ENCODE results near the gene MPZ. TPM values are rescaled to one million over a fixed set of nuclear protein-coding genes. Genes with fewer than 3 reads are reported as not detected.

The MPZ gene
- total RNA-seq (2013) = 10.6 TPM
- 1 to 10 TPM in 1 of 3 donors, under 1 TPM in 1, not detected in 1; 0.16 to 9.4 TPM for polyA plus RNA-seq
- polyA minus RNA-seq = 6.0 and 7.0 TPM in 2 replicates
- 1.1 to 6.7 (median 4.1) reads per million in 11 experiments for total RNA-seq

DNA sequence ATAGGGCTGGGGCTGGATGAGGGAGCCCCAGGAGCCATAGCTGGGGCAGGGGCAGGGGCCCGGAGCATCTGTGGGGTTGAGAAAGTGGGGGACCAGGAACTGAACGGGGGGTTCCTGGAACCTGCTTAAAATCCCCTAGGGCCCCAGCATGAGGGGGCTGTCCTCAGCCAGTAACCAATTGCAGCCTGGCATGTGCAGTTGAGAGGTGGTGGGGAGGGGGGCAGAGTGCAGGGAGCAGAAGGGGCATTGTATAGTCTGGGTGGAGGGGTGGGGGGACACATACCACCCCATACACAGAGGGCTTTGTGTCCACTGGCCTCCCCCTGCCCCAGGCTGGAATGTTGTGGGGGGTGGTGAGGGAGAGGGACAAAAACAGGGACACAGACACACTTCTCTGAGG is at the start of gene MPZ:
Gene MPZ, minus strand, starts transcription at position 101 of the 400 bp plus-strand sequence. Its CDS starts 63 bp downstream, at position 38.
- no peak within 1 kb of the TSS for H3K27ac Mint-ChIP-seq
- H3K9ac ChIP-seq (ENCODE audit: insufficient read depth, low read length, poor library complexity, severe bottlenecking) = no peak within 1 kb of the TSS
- TF ChIP-seq, protein P1, sequence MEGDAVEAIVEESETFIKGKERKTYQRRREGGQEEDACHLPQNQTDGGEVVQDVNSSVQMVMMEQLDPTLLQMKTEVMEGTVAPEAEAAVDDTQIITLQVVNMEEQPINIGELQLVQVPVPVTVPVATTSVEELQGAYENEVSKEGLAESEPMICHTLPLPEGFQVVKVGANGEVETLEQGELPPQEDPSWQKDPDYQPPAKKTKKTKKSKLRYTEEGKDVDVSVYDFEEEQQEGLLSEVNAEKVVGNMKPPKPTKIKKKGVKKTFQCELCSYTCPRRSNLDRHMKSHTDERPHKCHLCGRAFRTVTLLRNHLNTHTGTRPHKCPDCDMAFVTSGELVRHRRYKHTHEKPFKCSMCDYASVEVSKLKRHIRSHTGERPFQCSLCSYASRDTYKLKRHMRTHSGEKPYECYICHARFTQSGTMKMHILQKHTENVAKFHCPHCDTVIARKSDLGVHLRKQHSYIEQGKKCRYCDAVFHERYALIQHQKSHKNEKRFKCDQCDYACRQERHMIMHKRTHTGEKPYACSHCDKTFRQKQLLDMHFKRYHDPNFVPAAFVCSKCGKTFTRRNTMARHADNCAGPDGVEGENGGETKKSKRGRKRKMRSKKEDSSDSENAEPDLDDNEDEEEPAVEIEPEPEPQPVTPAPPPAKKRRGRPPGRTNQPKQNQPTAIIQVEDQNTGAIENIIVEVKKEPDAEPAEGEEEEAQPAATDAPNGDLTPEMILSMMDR (IDR thresholded peaks at IDR 0.05) = no peak
- H3K4me2 ChIP-seq (replicated peaks; ENCODE audit: extremely low read depth, low read length, poor library complexity, severe bottlenecking) = no peak within 1 kb of the TSS
- peaks cover 43% of the 10 kb centered on the region for H3K4me1 Mint-ChIP-seq
- peaks cover 20% of the 10 kb centered on the region for H3K79me2 ChIP-seq (ENCODE audit: insufficient read depth, low read length)
- H3K4me3 ChIP-seq (replicated peaks in 1 of 3; ENCODE audit: low read depth in 2 of 3, low read length in 3 of 3) = no peak within 1 kb of the TSS
- intact Hi-C loops (cut with micrococcal nuclease) = loop anchor here (5.0 to 10.0 kb wide), 2 partner anchors 75 to 83 kb away; partner anchors contain the start of gene TOMM40L (in 1 of the 2)
- H3K27me3 Mint-ChIP-seq (ENCODE audit: low read depth in 3 of 3) = peaks cover 0 to 1% (median 1%) of the 10 kb centered on the region in 3 donors
- no peaks in the 10 kb centered on the region for H3K36me3 ChIP-seq (replicated peaks in 1 of 2; ENCODE audit: control insufficient read depth in 1 of 2, insufficient read depth in 2 of 2, low read length in 2 of 2)
- no peaks in the 10 kb centered on the region for H3K27me3 ChIP-seq (ENCODE audit: control insufficient read depth in 2 of 2, insufficient read depth in 2 of 2, low read length in 2 of 2)
- no peak for DNase-seq
- H3K4me3 Mint-ChIP-seq = no peak within 1 kb of the TSS
- peaks cover 37 to 51% of the 10 kb centered on the region in 2 donors for H3K4me1 ChIP-seq (ENCODE audit: control insufficient read depth in 1 of 2, insufficient read depth in 2 of 2, low read length in 2 of 2)
- no peaks in the 10 kb centered on the region for H3K9me3 ChIP-seq (replicated peaks in 1 of 2; ENCODE audit: control insufficient read depth in 1 of 2, insufficient read depth in 1 of 2, low read length in 2 of 2)
- H4K20me1 ChIP-seq (ENCODE audit: insufficient read depth, low read length) = no peaks in the 10 kb centered on the region
- no peak within 1 kb of the TSS for H3K27ac ChIP-seq (ENCODE audit: low read depth in 1 of 2, low read length in 2 of 2)
- H3K36me3 Mint-ChIP-seq = no peaks in the 10 kb centered on the region
- H2AFZ ChIP-seq (ENCODE audit: insufficient read depth, low read depth, low read length, poor library complexity, severe bottlenecking) = no peak within 1 kb of the TSS
- 67% methylated on average over 2 of the region's 2 CpGs for WGBS (ENCODE audit: insufficient coverage)
- H3K9me3 Mint-ChIP-seq = peaks cover 0 to 3% (median 0%) of the 10 kb centered on the region in 7 donors

DNA sequence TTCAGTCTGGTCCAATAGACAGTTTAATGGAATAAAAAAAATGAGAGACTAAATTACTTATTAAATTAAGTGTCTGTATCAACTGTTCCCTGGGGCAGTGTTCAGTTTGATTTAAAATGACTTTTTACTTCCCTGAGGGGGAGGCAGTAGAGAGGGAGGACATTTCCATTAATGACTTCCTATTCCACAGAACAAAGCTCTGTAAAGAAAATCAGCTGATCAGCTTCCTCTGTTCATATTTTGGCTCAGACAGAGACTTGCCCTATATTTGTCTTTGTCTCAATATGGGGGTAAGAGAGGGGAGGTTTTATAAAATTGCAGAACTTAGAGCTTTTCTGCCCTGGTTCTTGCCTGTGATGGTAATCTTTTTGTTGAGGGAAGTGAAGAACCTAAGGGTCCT is 49.5 kb upstream of the MPZ start:
- TF ChIP-seq, protein P1 (IDR thresholded peaks at IDR 0.05) = no peak
- no peaks in the 10 kb centered on the region for H3K9me3 Mint-ChIP-seq
- Histone ChIP-seq H3K27me3 (ENCODE audit: control insufficient read depth in 2 of 2, insufficient read depth in 2 of 2, low read length in 2 of 2) (no peaks in the 10 kb centered on the region), H3K79me2 (ENCODE audit: insufficient read depth, low read length) (no peaks in the 10 kb centered on the region), H3K4me2 (replicated peaks; ENCODE audit: extremely low read depth, low read length, poor library complexity, severe bottlenecking) (no peak overlapping the region), H3K9me3 (replicated peaks in 1 of 2; ENCODE audit: control insufficient read depth in 1 of 2, insufficient read depth in 1 of 2, low read length in 2 of 2) (no peaks in the 10 kb centered on the region), H4K20me1 (ENCODE audit: insufficient read depth, low read length) (no peaks in the 10 kb centered on the region), H3K27ac (ENCODE audit: low read depth in 1 of 2, low read length in 2 of 2) (peak overlapping the region in 1 of 2 donors; percentile 53), H3K4me1 (ENCODE audit: control insufficient read depth in 1 of 2, insufficient read depth in 2 of 2, low read length in 2 of 2) (peaks cover 7 to 10% of the 10 kb centered on the region in 2 donors), H2AFZ (ENCODE audit: insufficient read depth, low read depth, low read length, poor library complexity, severe bottlenecking) (no peak overlapping the region), H3K9ac (ENCODE audit: insufficient read depth, low read length, poor library complexity, severe bottlenecking) (no peak overlapping the region), H3K4me3 (replicated peaks in 1 of 3; ENCODE audit: low read depth in 2 of 3, low read length in 3 of 3) (no peak overlapping the region), H3K36me3 (replicated peaks in 1 of 2; ENCODE audit: control insufficient read depth in 1 of 2, insufficient read depth in 2 of 2, low read length in 2 of 2) (peaks cover 30 to 66% of the 10 kb centered on the region in 2 donors)
- peak; percentile 28 to 34 (median 34) for DNase-seq
- intact Hi-C loops (cut with micrococcal nuclease) = no loop called here
- peak overlapping the region in 5 of 7 donors; percentile 5 to 80 (median 55) for H3K27ac Mint-ChIP-seq
- H3K27me3 Mint-ChIP-seq (ENCODE audit: low read depth in 3 of 3) = no peaks in the 10 kb centered on the region
- H3K4me3 Mint-ChIP-seq = no peak overlapping the region
- H3K36me3 Mint-ChIP-seq = peaks cover 47 to 79% of the 10 kb centered on the region in 2 donors
- H3K4me1 Mint-ChIP-seq = peaks cover 10% of the 10 kb centered on the region

All from CD14-positive monocyte (primary cell).